Spleen (tissue), 11 donors: ENCODE measurements around the gene GABPB1. TPM values are rescaled to one million over a fixed set of nuclear protein-coding genes. Genes with fewer than 3 reads are reported as not detected.

ENCODE experiments used
- DNase-seq: peaks from one replicate; pipeline ENCODE4 v3.0.0-alpha.2; 2020
- H3K27ac ChIP-seq, 8 donors: fragments of 200-600 bp; sonication (generic) in 7 of 8; 1 replicate in 4 of 8; 2 replicates in 4 of 8; pipeline versions ENCODE4 v1.5.0 to v1.8.0; 2016 to 2021; ENCODE audit warnings: inconsistent platforms in 4 of 8, mild to moderate bottlenecking in 4 of 8, moderate library complexity in 1 of 8
- H3K27me3 ChIP-seq, 7 donors: fragments of 200-600 bp; sonication (generic) in 6 of 7; replicated peaks in 1 of 7; 1 replicate in 4 of 7; 2 replicates in 3 of 7; pipeline versions ENCODE4 v1.5.0 to v1.8.0; 2016 to 2021; ENCODE audit warnings: inconsistent platforms in 3 of 7, mild to moderate bottlenecking in 1 of 7
- H3K36me3 ChIP-seq, 6 donors: fragments of 200-600 bp; sonication (generic) in 5 of 6; 1 replicate in 4 of 6; 2 replicates in 2 of 6; pipeline versions ENCODE4 v1.5.0 to v1.8.0; 2016 to 2021; ENCODE audit warnings: inconsistent platforms in 2 of 6
- H3K4me1 ChIP-seq, 6 donors: fragments of 200-600 bp; sonication (generic) in 5 of 6; 1 replicate in 3 of 6; 2 replicates in 3 of 6; pipeline versions ENCODE4 v1.5.0 to v1.8.0; 2016 to 2021; ENCODE audit warnings: inconsistent platforms in 3 of 6
- H3K4me3 ChIP-seq, 8 donors: fragments of 200-600 bp; sonication (generic) in 7 of 8; 1 replicate in 4 of 8; 2 replicates in 4 of 8; pipeline versions ENCODE4 v1.5.0 to v1.8.0; 2016 to 2021; ENCODE audit warnings: inconsistent platforms in 4 of 8, mild to moderate bottlenecking in 4 of 8, moderate library complexity in 2 of 8
- H3K9me3 ChIP-seq, 8 donors: fragments of 200-600 bp; sonication (generic) in 7 of 8; 1 replicate in 4 of 8; 2 replicates in 4 of 8; pipeline versions ENCODE4 v1.5.0 to v1.8.0; 2016 to 2021; ENCODE audit warnings: inconsistent platforms in 4 of 8
- CTCF ChIP-seq, 11 experiments: fragments of 200-600 bp in 7 of 11; fragments of 450-650 bp in 4 of 11; sonication (generic) in 4 of 11; IDR thresholded peaks in 8 of 11; conservative IDR thresholded peaks in 3 of 11; 1 replicate in 7 of 11; 2 replicates in 4 of 11; pipeline versions ENCODE4 v1.4.0 to v1.8.0; 2016 to 2021; ENCODE audit warnings: antibody characterized with exemption in 11 of 11, inconsistent platforms in 4 of 11, mild to moderate bottlenecking in 1 of 11
- POLR2A ChIP-seq, 3 donors: fragments of 450-650 bp; IDR thresholded peaks; one replicate each; pipeline ENCODE4 v1.5.1; 2017; ENCODE audit warnings: antibody characterized with exemption in 3 of 3, mild to moderate bottlenecking in 1 of 3
- POLR2AphosphoS5 ChIP-seq, 3 donors: sonication (generic); formaldehyde crosslinking; IDR thresholded peaks; one replicate each; pipeline ENCODE4 v1.5.1; 2017; ENCODE audit warnings: antibody characterized with exemption in 3 of 3
- WGBS, 5 donors: extraction: QIAGEN DNeasy Blood & Tissue Kit in 3 of 5; methylation state at CpG; one replicate each; pipeline versions ENCODE4 v1.1.5 to v1.1.7; 2013 to 2018; 5-methylcytosine and 5-hydroxymethylcytosine counted together
- intact Hi-C: fragments of 100-400 bp; cut with DNase I; formaldehyde crosslinking; loops from one replicate; pipeline ENCODE4 v1.15.0; 2023; ENCODE audit warnings: low total_unique reads
- polyA plus RNA-seq, 3 donors: library from polyadenylated mRNA; stranded (reverse); fragments of 200-250 nt; gene quantifications; one replicate each; pipeline ENCODE4 v1.2.1, GENCODE V29; 2013
- total RNA-seq, 7 donors: library from RNA; depleted of rRNA in 3 of 7; stranded (reverse); fragments of >200 nt in 3 of 7; fragmentation: NEBNext Ultra II Directional in 4 of 7; extraction: Animal tissue kit (Norgen Biotek cat#: 25700) in 4 of 7; gene quantifications; one replicate each; pipeline versions ENCODE4 v1.1.0 to v1.2.1, GENCODE V29; 2016 to 2021
- donor health status: healthy with polysubstance abuse.
- donor health status: DM: no; HTN: no; CAD: no; lungs with moderate emphysema.
- donor health status: DM: no; HTN: no; CAD: no.
- donor health status: Bipolar disorder and iron deficiency.
- donor health status: healthy.
- donor health status: DM: no; HTN: no; CAD: no.
- donor health status: DM: yes; HTN: yes; CAD: no.

GABPB1 gene
- total and polyA plus RNA-seq, 10 donors, result 7.7 to 36.9 (median 21.8) TPM

GRCh38 chr15:50249704-50250103, 105.3 kb downstream of the GABPB1 start:
- Histone ChIP-seq H3K27me3 (no peaks in the 10 kb centered on the region), H3K36me3 (no peaks in the 10 kb centered on the region), H3K27ac (no peak overlapping the region), H3K4me1 (peaks cover 0 to 30% (median 12%) of the 10 kb centered on the region in 6 donors), H3K9me3 (no peaks in the 10 kb centered on the region), H3K4me3 (no peak overlapping the region)
- TF ChIP-seq POLR2AphosphoS5 (IDR thresholded peaks at IDR 0.05) (no peak), CTCF (IDR thresholded peaks at IDR 0.05 in 8 of 11, conservative IDR thresholded peaks at IDR 0.05 in 3 of 11) (no peak), POLR2A (IDR thresholded peaks at IDR 0.05) (no peak)
- WGBS, 5 donors, result 66 to 85% (median 72%) methylated on average over 2 of the region's 2 CpGs
- DNase-seq, result no peak
- intact Hi-C loops, result no loop called here

- intact Hi-C loops, result no loop called here
- Histone ChIP-seq H3K36me3 (no peaks in the 10 kb centered on the region), H3K27me3 (no peaks in the 10 kb centered on the region), H3K4me1 (peaks cover 0 to 30% (median 12%) of the 10 kb centered on the region in 6 donors), H3K9me3 (no peaks in the 10 kb centered on the region), H3K4me3 (no peak overlapping the region), H3K27ac (no peak overlapping the region)
- TF ChIP-seq CTCF (IDR thresholded peaks at IDR 0.05 in 8 of 11, conservative IDR thresholded peaks at IDR 0.05 in 3 of 11) (no peak), POLR2AphosphoS5 (IDR thresholded peaks at IDR 0.05) (no peak), POLR2A (IDR thresholded peaks at IDR 0.05) (no peak)
- DNase-seq, result no peak
- WGBS, 5 donors, result 39 to 52% (median 47%) methylated on average over 4 of the region's 4 CpGs
These were observed 105.9 kb downstream of the GABPB1 start for GRCh38 chr15:50248994-50249582.

GRCh38 chr15:50247819-50248655, 107.0 kb downstream of the GABPB1 start:
- Histone ChIP-seq H3K9me3 (no peaks in the 10 kb centered on the region), H3K36me3 (no peaks in the 10 kb centered on the region), H3K27me3 (no peaks in the 10 kb centered on the region), H3K4me3 (peak overlapping the region in 1 of 8 donors; percentile 48), H3K4me1 (peaks cover 0 to 30% (median 12%) of the 10 kb centered on the region in 6 donors), H3K27ac (peak overlapping the region in 7 of 8 donors; percentile 18 to 80 (median 55))
- WGBS, 5 donors, result 75 to 83% (median 76%) methylated on average over 14 of the region's 14 CpGs
- DNase-seq, result peak; percentile 88
- intact Hi-C loops, result no loop called here
- TF ChIP-seq POLR2A (IDR thresholded peaks at IDR 0.05) (no peak), POLR2AphosphoS5 (IDR thresholded peaks at IDR 0.05) (peak in 2 of 3 donors; percentile 49 to 73)

GRCh38 chr15:50246631-50247030, 108.4 kb downstream of the GABPB1 start:
- no peaks in the 10 kb centered on the region for H3K36me3 ChIP-seq
- TF ChIP-seq POLR2AphosphoS5 (IDR thresholded peaks at IDR 0.05), result no peak
- TF ChIP-seq POLR2A (IDR thresholded peaks at IDR 0.05), result no peak
- no peak for TF ChIP-seq CTCF (IDR thresholded peaks at IDR 0.05 in 8 of 11, conservative IDR thresholded peaks at IDR 0.05 in 3 of 11)
- intact Hi-C loops, result no loop called here
- no peaks in the 10 kb centered on the region for H3K27me3 ChIP-seq
- no peak overlapping the region for H3K4me3 ChIP-seq
- peak overlapping the region in 1 of 8 donors; percentile 80 for H3K27ac ChIP-seq
- H3K9me3 ChIP-seq, result no peaks in the 10 kb centered on the region
- H3K4me1 ChIP-seq, result peaks cover 0 to 30% (median 12%) of the 10 kb centered on the region in 6 donors
- 87 to 95% (median 94%) methylated on average over 2 of the region's 2 CpGs for WGBS, 5 donors
- no peak for DNase-seq
